GM12878 (cell line): ENCODE results near the gene NPAS2.

Source experiments
- BHLHE40 ChIP-seq, 2 experiments: fragments of 450-650 bp in 1 of 2; IDR thresholded peaks; 2 replicates each; pipeline ENCODE4 v1.6.1; 2011 to 2017; ENCODE audit warnings: low read depth in 2 of 2, borderline replicate concordance in 1 of 2, improper control_type of control experiment in 1 of 2, low read length in 1 of 2, mild to moderate bottlenecking in 1 of 2
- BRCA1 ChIP-seq: IDR thresholded peaks from 2 replicates; pipeline ENCODE4 v1.6.1; 2011; ENCODE audit warnings: low read depth, low read length, improper control_type of control experiment
- CTCF ChIP-seq, 3 experiments: IDR thresholded peaks in 2 of 3; conservative IDR thresholded peaks in 1 of 3; 2 replicates each; pipeline ENCODE4 v1.5.1; 2011; ENCODE audit warnings: low read depth in 3 of 3, low read length in 3 of 3, mild to moderate bottlenecking in 3 of 3, control low read depth in 2 of 3, moderate library complexity in 2 of 3, inconsistent platforms in 1 of 3, mixed read lengths in 1 of 3; ENCODE audit not compliant: control insufficient read depth in 2 of 3, insufficient read depth in 1 of 3; ENCODE audit errors: extremely low read depth in 1 of 3
- ELK1 ChIP-seq: IDR thresholded peaks from 2 replicates; pipeline ENCODE4 v1.6.1; 2012; ENCODE audit warnings: low read depth, low read length, improper control_type of control experiment
- JUND ChIP-seq: IDR thresholded peaks from 2 replicates; pipeline ENCODE4 v1.6.1; 2012; ENCODE audit warnings: low read depth, mild to moderate bottlenecking, low read length, improper control_type of control experiment, moderate library complexity
- MAX ChIP-seq: IDR thresholded peaks from 2 replicates; pipeline ENCODE4 v1.6.1; 2012; ENCODE audit warnings: low read depth, low read length, improper control_type of control experiment
- MLLT1 ChIP-seq: fragments of 450-650 bp; IDR thresholded peaks from 2 replicates; pipeline ENCODE4 v1.6.1; 2016; ENCODE audit warnings: mild to moderate bottlenecking
- NR2F1 ChIP-seq: fragments of 450-650 bp; conservative IDR thresholded peaks from 2 replicates; pipeline ENCODE4 v1.6.1; 2017; ENCODE audit warnings: mild to moderate bottlenecking
- POLR2AphosphoS5 ChIP-seq: IDR thresholded peaks from 2 replicates; pipeline ENCODE4 v1.6.1; 2011; ENCODE audit warnings: mild to moderate bottlenecking, low read length, inconsistent platforms
- USF1 ChIP-seq: IDR thresholded peaks from 2 replicates; pipeline ENCODE4 v1.6.1; 2011; ENCODE audit warnings: borderline replicate concordance, low read depth, mild to moderate bottlenecking, moderate library complexity, mixed read lengths, low read length; ENCODE audit not compliant: insufficient read depth; ENCODE audit errors: extremely low read length
- ZBTB11 ChIP-seq: fragments of 450-650 bp; formaldehyde crosslinking; IDR thresholded peaks from 2 replicates; pipeline ENCODE4 v1.5.0; 2022; ENCODE audit warnings: mild to moderate bottlenecking, missing genetic modification characterization
- ZSCAN29 ChIP-seq: fragments of 450-650 bp; IDR thresholded peaks from 2 replicates; pipeline ENCODE4 v1.6.1; 2017; ENCODE audit warnings: mild to moderate bottlenecking, moderate library complexity

GRCh38 chr2:100793982-100794381 is 26.0 kb upstream of the NPAS2 start:
- TF ChIP-seq CTCF (IDR thresholded peaks at IDR 0.05 in 2 of 3, conservative IDR thresholded peaks at IDR 0.05 in 1 of 3; ENCODE audit: control insufficient read depth in 2 of 3, extremely low read depth in 1 of 3, insufficient read depth in 1 of 3, low read depth in 3 of 3, low read length in 3 of 3) (no peak), BHLHE40 (IDR thresholded peaks at IDR 0.05; ENCODE audit: borderline replicate concordance in 1 of 2, low read depth in 2 of 2, low read length in 1 of 2) (no peak), USF1 (no peak), NR2F1 (no peak), ELK1 (no peak), POLR2AphosphoS5 (no peak), BRCA1 (no peak), MAX (no peak), ZBTB11 (no peak), MLLT1 (no peak), ZSCAN29 (no peak), JUND (no peak)
